WERI-Rb-1 (cell line): ENCODE measurements around the gene LIPG.

Experiments
- DNase-seq: peaks from one replicate; pipeline ENCODE4 v3.0.0-alpha.2; 2020
- H3K27ac ChIP-seq: fragments of 250-450 bp; sonication (Bioruptor Pico); 2 replicates; pipeline ENCODE4 v1.5.1; 2020; ENCODE audit warnings: mild to moderate bottlenecking, moderate library complexity
- H3K27me3 ChIP-seq: fragments of 250-450 bp; sonication (Bioruptor Pico); 2 replicates; pipeline ENCODE4 v1.5.1; 2021; ENCODE audit warnings: mild to moderate bottlenecking, low read depth, moderate library complexity; ENCODE audit not compliant: insufficient read depth, severe bottlenecking
- H3K36me3 ChIP-seq: fragments of 250-450 bp; sonication (Bioruptor Pico); 2 replicates; pipeline ENCODE4 v1.5.1; 2020; ENCODE audit warnings: mild to moderate bottlenecking, moderate library complexity
- H3K4me3 ChIP-seq: 2 replicates; pipeline ENCODE4 v1.5.1; 2011; ENCODE audit warnings: low read depth, mild to moderate bottlenecking, control low read depth, low read length
- H3K9me3 ChIP-seq: fragments of 250-450 bp; sonication (Bioruptor Pico); 2 replicates; pipeline ENCODE4 v1.5.1; 2021; ENCODE audit warnings: mild to moderate bottlenecking, moderate library complexity; ENCODE audit not compliant: severe bottlenecking
- CTCF ChIP-seq: IDR thresholded peaks from 2 replicates; pipeline ENCODE4 v1.5.1; 2011; ENCODE audit warnings: low read depth, mild to moderate bottlenecking, control low read depth, inconsistent platforms, low read length

LIPG gene

GRCh38 chr18:49631146-49631866 lies 69.4 kb downstream of the LIPG start:
- no peak for TF ChIP-seq CTCF
- no peaks in the 10 kb centered on the region for H3K36me3 ChIP-seq
- H3K4me3 ChIP-seq: no peak overlapping the region
- H3K27ac ChIP-seq: no peak overlapping the region
- H3K9me3 ChIP-seq: no peaks in the 10 kb centered on the region
- no peaks in the 10 kb centered on the region for H3K27me3 ChIP-seq
- DNase-seq: no peak

- H3K27me3 ChIP-seq: no peaks in the 10 kb centered on the region
- TF ChIP-seq CTCF: no peak
- H3K4me3 ChIP-seq: no peak overlapping the region
- no peak overlapping the region for H3K27ac ChIP-seq
- DNase-seq: no peak
- H3K9me3 ChIP-seq: peaks cover 5% of the 10 kb centered on the region
- H3K36me3 ChIP-seq: no peaks in the 10 kb centered on the region
Observed at GRCh38 chr18:49632588-49632987, 70.7 kb downstream of the LIPG start.

GRCh38 chr18:49638209-49638785 lies 76.4 kb downstream of the LIPG start:
- H3K4me3 ChIP-seq: no peak overlapping the region
- H3K36me3 ChIP-seq: no peaks in the 10 kb centered on the region
- no peak overlapping the region for H3K27ac ChIP-seq
- H3K27me3 ChIP-seq: no peaks in the 10 kb centered on the region
- DNase-seq: no peak
- H3K9me3 ChIP-seq: peaks cover 6% of the 10 kb centered on the region
- no peak for TF ChIP-seq CTCF

- DNase-seq: no peak
Observed at GRCh38 chr18:49638891-49639557, 77.2 kb downstream of the LIPG start.

GRCh38 chr18:49639643-49640391 lies 78.0 kb downstream of the LIPG start:
- Histone ChIP-seq H3K9me3 (peaks cover 6% of the 10 kb centered on the region), H3K27me3 (no peaks in the 10 kb centered on the region), H3K27ac (no peak overlapping the region), H3K4me3 (no peak overlapping the region), H3K36me3 (no peaks in the 10 kb centered on the region)
- no peak for DNase-seq
- TF ChIP-seq CTCF: no peak

More at GRCh38 chr18:49638891-49639557, 77.2 kb downstream of the LIPG start:
- Histone ChIP-seq H3K36me3 (no peaks in the 10 kb centered on the region), H3K27me3 (no peaks in the 10 kb centered on the region), H3K9me3 (peaks cover 6% of the 10 kb centered on the region), H3K4me3 (no peak overlapping the region), H3K27ac (no peak overlapping the region)
- no peak for TF ChIP-seq CTCF
